Astrocyte of the spinal cord (primary cell): Measurements from ENCODE around the gene ZNF138.

Experiments used
- DNase-seq: peaks from one replicate; pipeline ENCODE4 v3.0.0; 2011; ENCODE audit warnings: low read depth, low spot score
- H3K4me3 ChIP-seq: 2 replicates; pipeline ENCODE4 v1.5.1; 2011; ENCODE audit warnings: low read depth, mild to moderate bottlenecking, low read length, moderate library complexity
- in situ Hi-C: cut with HindIII; loops from 2 replicates; pipeline ENCODE4 v1.10.0; 2017; ENCODE audit warnings: low sequenced_read_pairs
- TF ChIP-seq, protein P1 (sequence below): IDR thresholded peaks from 2 replicates; pipeline ENCODE4 v1.5.1; 2012; ENCODE audit warnings: low read depth, mild to moderate bottlenecking, low read length, inconsistent platforms

Gene ZNF138

GRCh38 chr7:64794171-64794844 lies at the start of gene ZNF138:
TSS of gene ZNF138 (plus strand) at chr7:64794428. CDS start at chr7:64794569, 141 bp downstream.
- TF ChIP-seq, protein P1, sequence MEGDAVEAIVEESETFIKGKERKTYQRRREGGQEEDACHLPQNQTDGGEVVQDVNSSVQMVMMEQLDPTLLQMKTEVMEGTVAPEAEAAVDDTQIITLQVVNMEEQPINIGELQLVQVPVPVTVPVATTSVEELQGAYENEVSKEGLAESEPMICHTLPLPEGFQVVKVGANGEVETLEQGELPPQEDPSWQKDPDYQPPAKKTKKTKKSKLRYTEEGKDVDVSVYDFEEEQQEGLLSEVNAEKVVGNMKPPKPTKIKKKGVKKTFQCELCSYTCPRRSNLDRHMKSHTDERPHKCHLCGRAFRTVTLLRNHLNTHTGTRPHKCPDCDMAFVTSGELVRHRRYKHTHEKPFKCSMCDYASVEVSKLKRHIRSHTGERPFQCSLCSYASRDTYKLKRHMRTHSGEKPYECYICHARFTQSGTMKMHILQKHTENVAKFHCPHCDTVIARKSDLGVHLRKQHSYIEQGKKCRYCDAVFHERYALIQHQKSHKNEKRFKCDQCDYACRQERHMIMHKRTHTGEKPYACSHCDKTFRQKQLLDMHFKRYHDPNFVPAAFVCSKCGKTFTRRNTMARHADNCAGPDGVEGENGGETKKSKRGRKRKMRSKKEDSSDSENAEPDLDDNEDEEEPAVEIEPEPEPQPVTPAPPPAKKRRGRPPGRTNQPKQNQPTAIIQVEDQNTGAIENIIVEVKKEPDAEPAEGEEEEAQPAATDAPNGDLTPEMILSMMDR, result no peak
- peak within 1 kb of the TSS; percentile 87 for H3K4me3 ChIP-seq
- peak; percentile 95 for DNase-seq

GRCh38 chr7:64744680-64745079 lies 49.5 kb upstream of the ZNF138 start:
- in situ Hi-C loops, result no loop called here
- TF ChIP-seq, protein P1, result no peak
- no peak for DNase-seq
- H3K4me3 ChIP-seq, result no peak overlapping the region

More at GRCh38 chr7:64794171-64794844, at the start of gene ZNF138:
- in situ Hi-C loops, result no loop called here

GRCh38 chr7:64747802-64748201 lies 46.4 kb upstream of the ZNF138 start:
- peak; percentile 2 for DNase-seq
- TF ChIP-seq, protein P1, result no peak
- no peak overlapping the region for H3K4me3 ChIP-seq
- in situ Hi-C loops, result no loop called here

GRCh38 chr7:64753032-64753431 lies 41.2 kb upstream of the ZNF138 start:
- TF ChIP-seq, protein P1, result no peak
- in situ Hi-C loops, result no loop called here
- DNase-seq, result no peak
- no peak overlapping the region for H3K4me3 ChIP-seq

DNA sequence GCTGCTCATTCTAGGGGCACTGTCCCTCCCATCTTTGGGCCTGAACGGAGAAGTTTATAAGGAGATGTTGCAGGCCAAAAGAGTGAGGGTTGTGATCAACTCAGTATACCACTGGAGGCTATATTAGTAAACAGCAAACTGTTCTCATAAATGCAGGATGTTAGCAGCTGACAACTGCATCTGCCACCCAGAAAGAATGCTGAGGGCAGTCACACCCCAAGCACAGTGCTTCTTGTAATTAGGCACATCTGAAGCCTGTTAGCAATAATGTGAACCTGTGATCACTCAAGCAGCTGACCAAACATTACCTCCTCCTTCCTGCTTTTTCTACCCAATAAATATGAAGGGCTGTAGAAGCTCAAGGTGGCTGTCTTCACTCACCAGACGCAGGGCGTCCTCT lies 38.4 kb upstream of the ZNF138 start:
- in situ Hi-C loops, result no loop called here
- no peak overlapping the region for H3K4me3 ChIP-seq
- DNase-seq, result no peak
- TF ChIP-seq, protein P1, result no peak

- in situ Hi-C loops, result no loop called here
- DNase-seq, result no peak
- TF ChIP-seq, protein P1, result no peak
Measured at GRCh38 chr7:64758151-64758550, 36.1 kb upstream of the ZNF138 start.

More at GRCh38 chr7:64758151-64758550, 36.1 kb upstream of the ZNF138 start:
- no peak overlapping the region for H3K4me3 ChIP-seq
